Activated naive CD8-positive, alpha-beta T cell treated with anti-CD3 and anti-CD28 coated beads, Interleukin-2, amount 50 U/mL, for 16 hours (primary cell): ENCODE measurements around the gene ABHD17C.

Experiments used
- DNase-seq: peaks from one replicate; pipeline ENCODE4 v3.0.0-alpha.2; 2020; ENCODE audit warnings: low read depth, low spot score

The ABHD17C gene

GRCh38 chr15:80785811-80786354 is 90.8 kb downstream of the ABHD17C start:
- DNase-seq = no peak

DNA sequence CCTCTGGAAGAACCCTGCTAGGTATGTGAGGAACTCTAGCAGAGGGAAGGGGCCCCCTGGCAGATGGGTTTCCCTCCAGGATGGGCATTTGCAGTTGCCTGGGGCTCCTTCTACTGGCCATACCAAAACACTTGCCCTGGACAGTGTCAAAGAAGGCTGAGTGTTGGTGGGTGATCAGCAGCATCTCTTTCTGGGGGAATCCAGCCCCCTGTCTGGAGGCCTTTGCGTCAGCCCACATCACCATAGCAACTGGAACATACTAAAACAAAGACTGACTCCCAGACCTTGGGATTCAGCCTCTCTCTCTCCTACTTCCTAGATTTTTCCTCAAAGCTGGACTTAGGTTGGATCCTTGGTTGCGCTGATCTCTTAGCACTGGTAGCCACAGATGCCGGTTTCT is 92.2 kb downstream of the ABHD17C start:
- no peak for DNase-seq

DNA sequence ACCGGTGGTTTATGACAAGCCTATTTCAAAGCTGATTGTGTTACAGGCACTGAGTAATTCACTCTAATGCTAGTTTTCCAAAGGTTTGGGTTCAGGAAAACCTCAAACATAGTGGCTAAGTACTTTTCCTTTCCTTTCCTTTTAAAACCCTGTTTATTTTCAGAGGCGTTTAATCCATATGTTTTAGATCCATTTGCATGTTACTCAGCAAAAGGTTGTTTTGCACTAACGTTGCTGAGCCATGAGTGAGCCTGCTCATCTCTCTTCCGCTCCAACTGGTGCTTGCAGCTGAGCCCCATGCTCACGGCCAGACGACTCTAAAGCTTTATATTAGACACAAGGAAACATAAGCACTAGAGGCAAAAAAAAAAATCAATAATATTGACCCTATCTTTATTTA is 93.4 kb downstream of the ABHD17C start:
- no peak for DNase-seq

- no peak for DNase-seq
These were observed 94.2 kb downstream of the ABHD17C start for GRCh38 chr15:80789296-80789695.

- DNase-seq = no peak
These were observed 94.7 kb downstream of the ABHD17C start for GRCh38 chr15:80789796-80790195.

- DNase-seq = no peak
These were observed 95.1 kb downstream of the ABHD17C start for GRCh38 chr15:80790236-80790635.

GRCh38 chr15:80791004-80791403 is 95.9 kb downstream of the ABHD17C start:
- DNase-seq = no peak

GRCh38 chr15:80796407-80796806 is 101.3 kb downstream of the ABHD17C start:
- DNase-seq = no peak

DNA sequence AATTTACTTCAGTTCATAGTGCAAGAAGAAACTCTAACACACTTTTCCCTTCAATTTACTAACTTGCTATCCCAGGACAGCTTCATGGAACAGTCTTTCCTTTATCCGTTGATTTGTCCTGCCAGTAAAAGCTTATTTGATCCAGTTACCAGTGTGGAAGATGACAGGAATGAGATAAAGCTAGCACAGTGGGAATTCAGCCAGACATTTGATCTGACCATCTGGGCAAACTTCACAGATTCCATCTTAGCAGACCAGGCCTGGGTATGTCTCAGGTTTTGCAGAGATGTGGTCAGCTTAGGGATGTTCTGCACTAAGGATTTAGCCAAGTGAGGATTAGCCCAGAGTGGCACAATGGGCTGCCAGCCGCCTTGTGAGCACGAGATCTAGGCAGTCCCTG is 103.8 kb downstream of the ABHD17C start:
- DNase-seq = no peak

DNA sequence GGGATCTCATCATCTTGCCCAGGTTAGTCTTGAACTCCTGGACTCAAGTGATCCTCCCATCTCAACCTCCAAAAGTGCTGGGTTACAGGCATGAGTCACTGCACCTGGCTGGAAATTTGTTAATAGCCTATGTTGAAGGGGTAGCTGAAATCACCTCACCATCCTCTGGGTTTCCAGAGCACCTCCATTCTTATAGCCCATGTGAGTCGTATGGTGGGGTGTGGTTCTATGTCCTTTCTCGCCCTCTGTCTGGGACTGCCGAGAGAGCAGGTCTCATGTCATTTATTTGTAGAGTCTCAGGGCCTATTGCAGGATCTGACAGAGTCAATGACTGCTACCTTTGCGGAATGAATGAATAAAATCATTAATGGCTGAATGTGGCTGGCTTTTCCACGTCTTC is 105.0 kb downstream of the ABHD17C start:
- no peak for DNase-seq

DNA sequence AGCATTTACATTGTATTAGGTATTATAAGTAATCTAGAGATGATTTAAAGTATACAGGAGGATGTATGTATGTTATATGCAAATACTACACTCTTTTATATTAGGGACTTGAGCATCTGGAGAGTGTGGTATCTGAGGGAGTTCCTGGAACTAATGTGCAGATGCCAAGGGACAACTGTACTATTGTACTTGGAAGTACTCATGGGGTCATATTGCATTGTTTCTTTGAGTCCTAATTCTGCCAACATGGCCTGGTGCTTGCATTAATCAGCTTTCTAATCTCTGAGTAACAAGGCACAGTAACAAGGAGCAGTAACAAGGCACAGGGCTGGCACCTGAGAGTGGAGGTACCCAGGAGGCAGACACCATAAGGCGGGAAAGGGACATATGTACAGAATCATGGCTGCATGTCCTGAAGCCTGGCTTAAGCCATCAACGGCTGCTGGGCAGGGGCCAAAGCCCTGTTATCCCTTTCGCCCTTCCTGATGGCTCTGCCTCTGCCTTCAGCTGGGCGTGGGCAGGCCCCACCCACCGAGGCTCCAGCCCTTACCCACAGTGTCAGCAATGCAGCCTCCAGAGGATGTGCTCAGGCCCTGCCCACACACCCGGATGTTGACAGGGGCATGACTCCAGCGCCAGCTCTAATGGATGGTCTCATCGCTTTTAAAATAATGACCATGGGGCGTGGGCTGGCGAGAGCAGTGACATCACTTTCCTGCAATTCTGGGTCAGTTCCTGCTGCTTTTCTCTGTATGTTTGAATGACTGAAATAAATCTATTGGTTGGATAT is 107.0 kb downstream of the ABHD17C start:
- no peak for DNase-seq

DNA sequence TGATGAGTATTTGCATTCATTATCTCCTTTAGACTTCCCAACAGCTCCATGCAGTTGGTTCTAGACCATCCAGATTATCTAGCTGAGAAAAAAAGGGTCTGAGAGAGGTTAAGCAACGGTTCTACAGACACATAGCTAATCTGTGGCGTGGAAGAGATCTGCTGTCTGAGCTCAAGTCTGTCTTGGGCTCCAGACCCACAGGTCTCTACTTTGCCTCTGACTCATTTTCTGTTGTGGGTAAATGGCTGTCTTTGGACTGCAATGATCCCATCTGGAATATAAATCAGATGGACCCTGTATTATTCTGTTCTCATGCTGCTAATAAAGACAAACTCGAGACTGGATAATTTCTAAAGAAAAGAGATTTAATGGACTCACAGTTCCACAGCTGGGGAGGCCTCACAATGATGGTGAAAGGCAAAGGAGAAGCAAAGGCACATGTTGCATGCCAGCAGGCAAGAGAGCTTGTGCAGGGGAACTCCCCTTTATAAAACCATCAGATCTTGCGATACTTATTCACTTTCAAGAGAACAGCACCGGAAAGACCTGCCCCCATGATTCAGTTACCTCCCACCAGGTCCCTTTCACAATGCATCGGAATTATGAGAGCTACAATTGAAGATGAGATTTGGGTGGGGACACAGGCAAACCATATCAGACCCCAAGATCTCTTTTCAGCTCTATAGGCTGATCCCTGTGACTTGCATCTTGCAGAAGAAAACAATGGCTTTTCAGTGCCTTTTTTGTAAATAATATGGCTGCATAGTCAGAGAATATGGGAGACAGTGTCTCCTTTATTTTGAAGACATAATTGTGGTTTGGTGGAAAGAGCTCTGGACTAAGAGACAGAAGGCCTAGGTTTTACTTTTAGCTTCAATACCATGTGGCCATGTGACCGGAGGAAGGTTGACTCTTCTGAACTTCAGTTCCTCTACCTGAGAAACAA is 108.7 kb downstream of the ABHD17C start:
- DNase-seq = no peak

DNA sequence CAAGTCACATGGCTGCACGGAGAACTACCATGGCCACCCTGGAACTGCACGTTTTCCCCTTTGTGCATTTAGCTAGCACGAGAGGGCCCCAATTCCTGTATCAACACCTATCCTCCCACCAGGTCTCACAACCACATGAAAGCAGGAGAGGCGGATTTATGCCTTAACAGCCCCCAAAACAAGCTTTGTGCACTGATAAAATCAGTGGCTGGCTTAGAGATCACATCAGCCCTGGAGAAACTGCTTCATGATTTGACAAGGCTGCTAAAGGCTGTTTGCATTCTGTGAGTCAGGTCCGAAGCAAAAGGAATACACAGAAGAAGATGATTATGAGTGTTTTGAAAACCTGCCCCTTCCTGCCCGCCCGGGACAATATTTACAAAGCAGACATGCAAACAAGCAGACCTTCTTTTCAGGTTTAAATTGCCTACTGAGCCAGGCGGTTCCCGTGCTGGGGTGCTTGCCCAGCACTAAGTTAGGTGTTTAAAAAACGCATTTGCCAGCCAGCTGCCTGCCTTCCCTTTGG is 109.9 kb downstream of the ABHD17C start:
- no peak for DNase-seq
